ENCODE measurements around the gene TMEM88. TPM values are rescaled to one million over a fixed set of nuclear protein-coding genes. Genes with fewer than 3 reads are reported as not detected.

TMEM88 gene
- 1.9 and 3.3 TPM in 2 replicates for total RNA-seq

GRCh38 chr17:7854851-7855659 is at the start of gene TMEM88:
Gene TMEM88 (plus strand): TSS chr17:7855066. CDS start chr17:7855075, 9 bp downstream.

GRCh38 chr17:7833795-7834541 is 20.9 kb upstream of the TMEM88 start, which contains the start of gene KDM6B:
Gene KDM6B (plus strand): TSS chr17:7834217. CDS start chr17:7845555, 11,338 bp downstream.

GRCh38 chr17:7856811-7857712 is 2.2 kb downstream of the TMEM88 start, which contains the start of gene NAA38:
Gene NAA38 (minus strand): TSS chr17:7857559. CDS start chr17:7857463, 96 bp downstream.

GRCh38 chr17:7857713-7858521 is 3.1 kb downstream of the TMEM88 start, which contains the start of gene CYB5D1:
Gene CYB5D1 (plus strand): TSS chr17:7858003. CDS start chr17:7858135, 132 bp downstream.

GRCh38 chr17:7888184-7888920 is 33.5 kb downstream of the TMEM88 start, which contains the start of gene CHD3:
Gene CHD3 (plus strand): TSS chr17:7888789. CDS start chr17:7889001, 212 bp downstream.

Other genes starting within 250 kb of the TMEM88 start
- gene FXR2, start 240.2 kb upstream of the TMEM88 start, total RNA-seq = 24.8 and 37.5 TPM in 2 replicates
- 26.6 and 100 TPM in 2 replicates for gene SAT2, start 227.2 kb upstream of the TMEM88 start, total RNA-seq
- gene SHBG, start 224.9 kb upstream of the TMEM88 start, total RNA-seq = 0.26 and 1.4 TPM in 2 replicates
- gene ATP1B2, start 204.1 kb upstream of the TMEM88 start, total RNA-seq = 1.0 TPM in 1 of 2 replicates, not detected in the other
- gene TP53, start 167.6 kb upstream of the TMEM88 start, total RNA-seq = 55.3 and 73.2 TPM in 2 replicates
- 6.7 and 14.0 TPM in 2 replicates for gene WRAP53, start 166.6 kb upstream of the TMEM88 start, total RNA-seq
- gene EFNB3, start 149.9 kb upstream of the TMEM88 start, total RNA-seq = 1.6 and 8.7 TPM in 2 replicates
- under 0.01 and 0.16 TPM in 2 replicates for gene DNAH2, start 137.3 kb upstream of the TMEM88 start, total RNA-seq
- 3.6 and 12.4 TPM in 2 replicates for gene KDM6B, start 20.8 kb upstream of the TMEM88 start, total RNA-seq
- 41.8 and 83.4 TPM in 2 replicates for gene NAA38, start 2.5 kb downstream of the TMEM88 start, total RNA-seq
- gene CYB5D1, start 2.9 kb downstream of the TMEM88 start, total RNA-seq = 2.8 and 6.5 TPM in 2 replicates
- 63.2 and 81.6 TPM in 2 replicates for gene CHD3, start 33.7 kb downstream of the TMEM88 start, total RNA-seq
- gene RNF227, start 61.2 kb downstream of the TMEM88 start, total RNA-seq = 2.4 and 4.5 TPM in 2 replicates
- 0.78 and 2.2 TPM in 2 replicates for gene KCNAB3, start 74.8 kb downstream of the TMEM88 start, total RNA-seq
- 51.3 and 66.3 TPM in 2 replicates for gene TRAPPC1, start 76.9 kb downstream of the TMEM88 start, total RNA-seq
- 14.1 and 15.3 TPM in 2 replicates for gene CNTROB, start 77.1 kb downstream of the TMEM88 start, total RNA-seq
- gene GUCY2D, start 147.5 kb downstream of the TMEM88 start, total RNA-seq = under 0.01 TPM in 1 of 2 replicates, not detected in the other
- 0.80 and 0.91 TPM in 2 replicates for gene ALOX15B, start 184.0 kb downstream of the TMEM88 start, total RNA-seq
- not detected in 2 replicates for gene ALOX12B, start 232.7 kb downstream of the TMEM88 start, total RNA-seq